IPS DF 4.7 (cell line): Measurements from ENCODE around the gene BRMS1L.

Source experiments
- DNase-seq: peaks from one replicate; pipeline ENCODE4 v3.0.0-alpha.2; 2013; ENCODE audit warnings: low spot score; ENCODE audit errors: extremely low read depth

The BRMS1L gene

GRCh38 chr14:35865611-35866324, 39.6 kb downstream of the BRMS1L start:
- DNase-seq = no peak

GRCh38 chr14:35866595-35867279, 40.6 kb downstream of the BRMS1L start:
- no peak for DNase-seq

GRCh38 chr14:35867280-35867629, 41.1 kb downstream of the BRMS1L start:
- no peak for DNase-seq

GRCh38 chr14:35875296-35875695, 49.2 kb downstream of the BRMS1L start:
- no peak for DNase-seq

GRCh38 chr14:35877276-35877675, 51.1 kb downstream of the BRMS1L start:
- DNase-seq = no peak

- no peak for DNase-seq
These were observed 52.4 kb downstream of the BRMS1L start for GRCh38 chr14:35878272-35879150.

- no peak for DNase-seq
These were observed 53.1 kb downstream of the BRMS1L start for GRCh38 chr14:35879151-35879648.

- DNase-seq = no peak
These were observed 53.6 kb downstream of the BRMS1L start for GRCh38 chr14:35879654-35880249.

GRCh38 chr14:35881280-35881679, 55.1 kb downstream of the BRMS1L start:
- no peak for DNase-seq

- no peak for DNase-seq
These were observed 57.6 kb downstream of the BRMS1L start for GRCh38 chr14:35883677-35884293.

GRCh38 chr14:35890308-35890707, 64.2 kb downstream of the BRMS1L start:
- no peak for DNase-seq

- DNase-seq = no peak
These were observed 69.1 kb downstream of the BRMS1L start for GRCh38 chr14:35895256-35895655.

GRCh38 chr14:35897616-35898111, 71.5 kb downstream of the BRMS1L start:
- DNase-seq = no peak

- no peak for DNase-seq
These were observed 72.2 kb downstream of the BRMS1L start for GRCh38 chr14:35898217-35898775.

GRCh38 chr14:35900741-35901140, 74.6 kb downstream of the BRMS1L start:
- DNase-seq = no peak

GRCh38 chr14:35909665-35910064, 83.5 kb downstream of the BRMS1L start:
- no peak for DNase-seq

GRCh38 chr14:35910191-35910590, 84.1 kb downstream of the BRMS1L start:
- no peak for DNase-seq

- no peak for DNase-seq
These were observed 85.0 kb downstream of the BRMS1L start for GRCh38 chr14:35911097-35911496.

- DNase-seq = no peak
These were observed 89.0 kb downstream of the BRMS1L start for GRCh38 chr14:35915185-35915584.

- DNase-seq = no peak
These were observed 89.6 kb downstream of the BRMS1L start for GRCh38 chr14:35915775-35916174.
